LNCaP clone FGC (cell line): ENCODE data around the gene DPM3.

Experiments
- DNase-seq: peaks from one replicate; pipeline ENCODE4 v3.0.0-alpha.2; 2011; ENCODE audit warnings: low read depth
- H3K4me3 ChIP-seq: 2 replicates; pipeline ENCODE4 v1.5.1; 2011; ENCODE audit warnings: mild to moderate bottlenecking, low read depth, low read length, control low read depth
- CTCF ChIP-seq: IDR thresholded peaks from 2 replicates; pipeline ENCODE4 v1.5.1; 2012; ENCODE audit warnings: mild to moderate bottlenecking; ENCODE audit not compliant: control insufficient read depth, insufficient read depth; ENCODE audit errors: extremely low read depth

DPM3 gene

DNA sequence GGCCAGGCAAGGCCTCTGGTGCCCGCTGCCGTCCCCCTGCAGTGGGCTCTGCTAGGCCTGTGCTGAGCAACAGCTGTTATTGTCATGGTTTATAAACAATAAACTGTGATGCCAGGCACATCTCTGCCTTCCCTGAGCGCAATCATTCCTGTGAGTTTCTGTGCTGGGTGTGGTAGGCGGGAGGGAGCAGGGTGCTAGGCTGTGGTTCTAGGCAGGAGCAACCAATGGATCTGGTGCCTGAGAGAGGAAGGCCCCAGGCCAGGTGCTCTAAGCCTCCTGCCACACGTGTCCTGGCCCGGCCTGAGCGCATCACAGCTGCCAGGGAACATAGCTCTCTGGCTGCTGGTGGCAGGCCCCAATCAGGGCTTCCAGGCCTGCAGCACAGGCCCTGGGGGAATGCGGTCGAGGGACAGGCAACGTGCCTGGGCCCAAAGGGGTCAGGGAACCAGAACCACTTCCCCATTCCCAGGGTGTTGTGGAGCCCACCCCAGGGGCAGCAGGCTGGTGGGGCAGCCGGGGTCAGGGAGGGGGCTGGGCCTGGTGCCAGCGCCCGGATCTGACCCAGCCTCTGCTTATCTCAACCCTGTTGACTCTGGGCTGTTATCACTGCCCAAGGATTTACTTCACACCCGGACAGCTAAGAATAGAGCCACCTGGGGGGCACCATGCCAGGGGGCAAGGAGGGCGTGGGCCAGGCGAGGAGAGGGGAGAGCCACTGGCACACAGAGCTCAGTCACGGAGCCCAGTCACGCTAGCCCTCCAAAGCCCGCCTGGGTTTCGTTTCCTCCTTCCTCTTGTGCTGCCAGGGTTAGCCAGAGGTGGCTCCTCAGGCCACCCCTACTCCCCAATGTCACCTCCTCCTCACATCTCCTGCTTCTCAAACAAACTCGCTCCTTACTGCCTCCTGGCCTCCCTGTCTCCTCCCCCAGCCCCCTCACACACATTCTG lies 44.8 kb upstream of the DPM3 start:
- H3K4me3 ChIP-seq: no peak overlapping the region
- no peak for DNase-seq
- TF ChIP-seq CTCF: no peak

- DNase-seq: no peak
- no peak overlapping the region for H3K4me3 ChIP-seq
- no peak for TF ChIP-seq CTCF
These were observed 44.0 kb upstream of the DPM3 start for GRCh38 chr1:155184351-155184811.

GRCh38 chr1:155183775-155184221 lies 43.5 kb upstream of the DPM3 start:
- no peak for DNase-seq
- TF ChIP-seq CTCF: no peak
- no peak overlapping the region for H3K4me3 ChIP-seq

DNA sequence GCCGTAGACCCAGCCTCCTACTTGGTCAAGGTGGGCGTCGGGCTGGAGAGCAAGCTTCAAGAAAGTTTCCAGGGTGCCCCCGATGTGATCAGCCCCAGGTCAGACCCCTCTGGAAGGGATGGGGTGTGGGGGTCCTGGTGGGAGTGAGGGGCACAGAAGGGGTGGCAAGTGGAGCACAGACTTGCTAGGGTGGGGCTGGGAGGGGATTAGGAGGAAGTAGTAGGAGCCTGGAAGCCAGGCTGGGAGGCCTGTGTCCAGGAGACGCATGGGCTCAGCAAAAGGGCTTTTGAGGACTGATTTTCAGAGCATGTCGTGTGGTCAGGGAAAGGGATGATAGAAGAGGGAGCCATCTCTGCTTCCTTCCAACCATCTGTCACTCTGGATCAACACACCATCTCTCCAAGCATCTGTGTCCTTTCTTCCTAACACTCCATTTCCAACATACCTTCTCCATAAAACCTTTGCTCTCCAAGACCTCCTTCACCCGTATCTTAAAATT lies 41.8 kb upstream of the DPM3 start:
- no peak for TF ChIP-seq CTCF
- H3K4me3 ChIP-seq: no peak overlapping the region
- DNase-seq: no peak

DNA sequence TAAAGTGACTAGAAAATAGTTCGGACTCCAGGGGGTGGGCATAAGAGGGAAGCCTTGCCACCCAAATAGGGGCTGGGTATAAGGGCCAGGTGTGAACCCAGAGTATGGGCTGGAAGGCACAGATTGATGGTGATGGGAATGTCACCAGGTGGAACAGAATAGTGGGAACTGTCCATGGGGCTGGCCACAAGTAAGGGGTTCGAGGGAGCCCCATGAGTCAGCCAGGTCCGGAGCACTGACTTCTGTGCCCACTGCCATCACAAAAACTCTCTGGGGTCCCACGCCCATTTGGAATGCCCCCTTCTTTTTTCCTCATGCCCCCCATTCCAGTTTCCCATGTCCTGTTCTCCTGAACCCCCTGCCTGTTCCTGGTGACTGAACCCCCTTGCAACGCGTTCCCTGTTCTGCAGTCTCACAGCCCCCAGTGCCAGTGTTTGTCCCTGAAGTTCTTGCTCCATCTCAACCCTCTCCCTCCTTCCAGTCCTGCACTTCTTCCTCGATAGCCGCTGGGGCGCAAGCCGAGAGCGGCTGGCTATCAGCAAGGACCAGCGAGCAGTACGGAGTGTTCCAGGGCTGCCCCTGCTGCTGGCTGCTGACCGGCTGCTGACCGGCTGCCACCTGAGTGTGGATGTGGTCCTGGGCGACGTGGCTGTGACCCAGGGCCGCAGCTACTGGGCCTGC lies 41.2 kb upstream of the DPM3 start:
- DNase-seq: no peak
- TF ChIP-seq CTCF: no peak
- no peak overlapping the region for H3K4me3 ChIP-seq

DNA sequence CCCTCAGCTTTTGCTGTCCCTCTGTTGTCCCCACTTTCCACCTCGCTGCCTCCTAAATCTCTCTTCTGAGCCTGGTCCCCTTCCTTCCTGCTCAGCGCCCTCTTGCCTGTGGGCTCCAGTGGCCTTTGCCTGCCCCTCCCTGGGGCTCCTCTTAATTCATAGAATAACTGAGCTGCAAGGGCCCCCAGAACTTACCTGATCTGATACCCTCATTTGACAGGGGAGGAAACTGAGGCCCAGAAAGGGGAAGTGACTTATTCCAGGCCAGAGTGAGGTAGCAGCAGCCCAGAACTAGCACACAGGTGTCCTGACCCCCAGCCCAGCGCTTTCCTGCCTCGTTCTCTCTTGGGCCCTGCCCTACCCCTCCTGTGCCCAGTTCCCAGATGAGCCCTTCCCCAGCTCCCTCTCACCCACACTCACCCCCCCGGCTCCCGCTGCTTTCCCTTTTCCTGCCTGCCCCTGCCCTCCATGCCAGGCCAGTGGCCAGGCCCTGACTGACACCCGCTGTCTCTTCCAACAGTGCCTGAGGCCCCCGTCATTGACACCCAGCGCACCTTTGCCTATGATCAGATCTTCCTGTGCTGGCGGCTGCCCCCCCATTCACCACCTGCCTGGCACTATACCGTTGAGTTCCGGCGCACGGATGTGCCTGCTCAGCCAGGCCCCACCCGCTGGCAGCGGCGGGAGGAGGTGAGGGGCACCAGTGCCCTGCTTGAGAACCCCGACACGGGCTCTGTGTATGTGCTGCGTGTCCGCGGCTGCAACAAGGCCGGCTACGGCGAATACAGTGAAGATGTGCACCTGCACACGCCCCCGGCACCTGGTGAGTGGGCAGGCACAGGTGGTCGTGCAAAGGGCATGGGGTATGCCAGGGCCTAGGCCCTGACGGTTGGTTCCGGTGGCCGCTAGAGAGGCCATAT lies 39.0 kb upstream of the DPM3 start:
- DNase-seq: no peak
- TF ChIP-seq CTCF: no peak

More for the DNA sequence above, 39.0 kb upstream of the DPM3 start:
- H3K4me3 ChIP-seq: no peak overlapping the region
